CD4-positive, alpha-beta T cell treated with Interleukin-17A for 4 hours (primary cell): ENCODE results near the gene PCDHB5.
A peak's percentile ranks its signal among the peaks of the same experiment; 100 is the strongest.
"Not testable (repeated sequence)": the region's sequence is repeated elsewhere in the genome, so short reads cannot be mapped to it uniquely, and the experiment has no call there.

Experiments used
- DNase-seq: peaks from one replicate; pipeline ENCODE4 v3.0.0-alpha.2; 2020; ENCODE audit warnings: mixed read lengths

PCDHB5 gene

GRCh38 chr5:141135030-141135717, at the start of gene PCDHB5:
Gene PCDHB5, plus strand, starts transcription at chr5:141135206. Its CDS starts 229 bp downstream, at chr5:141135435.
- no peak for DNase-seq

DNA sequence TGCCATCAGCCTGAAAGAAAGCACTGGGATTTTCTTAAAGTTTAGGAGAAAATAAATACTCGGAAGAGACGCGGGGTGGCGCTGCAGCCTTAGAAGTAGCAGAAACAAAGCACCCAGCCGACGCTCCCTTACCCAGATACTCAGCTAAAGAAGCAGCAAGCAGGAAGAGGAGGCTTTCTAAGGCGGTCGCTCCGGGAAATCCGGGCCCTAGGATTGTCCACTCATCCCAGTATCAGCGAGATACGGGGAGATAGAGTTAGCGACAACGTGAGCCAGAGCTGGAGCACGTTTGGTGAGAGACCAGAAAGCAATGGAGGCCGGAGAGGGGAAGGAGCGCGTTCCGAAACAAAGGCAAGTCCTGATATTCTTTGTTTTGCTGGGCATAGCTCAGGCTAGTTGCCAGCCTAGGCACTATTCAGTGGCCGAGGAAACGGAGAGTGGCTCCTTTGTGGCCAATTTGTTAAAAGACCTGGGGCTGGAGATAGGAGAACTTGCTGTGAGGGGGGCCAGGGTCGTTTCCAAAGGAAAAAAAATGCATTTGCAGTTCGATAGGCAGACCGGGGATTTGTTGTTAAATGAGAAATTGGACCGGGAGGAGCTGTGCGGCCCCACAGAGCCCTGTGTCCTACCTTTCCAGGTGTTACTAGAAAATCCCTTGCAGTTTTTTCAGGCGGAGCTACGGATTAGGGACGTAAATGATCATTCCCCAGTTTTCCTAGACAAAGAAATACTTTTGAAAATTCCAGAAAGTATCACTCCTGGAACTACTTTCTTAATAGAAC, 40.3 kb upstream of the PCDHB5 start, which contains the start of gene PCDHB2:
Gene PCDHB2 (plus strand): TSS at position 135 of the 782 bp plus-strand sequence. CDS start 176 bp downstream, at position 311.
- DNase-seq = peak; percentile 4

DNA sequence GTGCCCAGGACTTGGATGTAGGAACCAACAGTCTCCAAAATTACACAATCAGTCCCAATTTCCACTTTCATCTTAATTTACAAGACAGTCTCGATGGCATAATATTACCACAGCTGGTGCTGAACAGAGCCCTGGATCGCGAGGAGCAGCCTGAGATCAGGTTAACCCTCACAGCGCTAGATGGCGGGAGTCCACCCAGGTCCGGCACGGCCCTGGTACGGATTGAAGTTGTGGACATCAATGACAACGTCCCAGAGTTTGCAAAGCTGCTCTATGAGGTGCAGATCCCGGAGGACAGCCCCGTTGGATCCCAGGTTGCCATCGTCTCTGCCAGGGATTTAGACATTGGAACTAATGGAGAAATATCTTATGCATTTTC, 39.8 kb upstream of the PCDHB5 start:
- DNase-seq = no peak

DNA sequence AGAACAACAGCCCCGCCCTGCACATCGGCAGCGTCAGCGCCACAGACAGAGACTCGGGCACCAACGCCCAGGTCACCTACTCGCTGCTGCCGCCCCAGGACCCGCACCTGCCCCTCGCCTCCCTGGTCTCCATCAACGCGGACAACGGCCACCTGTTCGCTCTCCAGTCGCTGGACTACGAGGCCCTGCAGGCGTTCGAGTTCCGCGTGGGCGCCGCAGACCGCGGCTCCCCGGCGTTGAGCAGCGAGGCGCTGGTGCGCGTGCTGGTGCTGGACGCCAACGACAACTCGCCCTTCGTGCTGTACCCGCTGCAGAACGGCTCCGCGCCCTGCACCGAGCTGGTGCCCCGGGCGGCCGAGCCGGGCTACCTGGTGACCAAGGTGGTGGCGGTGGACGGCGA, 38.8 kb upstream of the PCDHB5 start:
- DNase-seq = not testable (repeated sequence)

- not testable (repeated sequence) for DNase-seq
Observed at GRCh38 chr5:141096586-141096985, 38.4 kb upstream of the PCDHB5 start.

- peak; percentile 3 for DNase-seq
Observed at GRCh38 chr5:141100243-141100805, 34.7 kb upstream of the PCDHB5 start, which contains the start of gene PCDHB3. Gene PCDHB3, plus strand, starts transcription at chr5:141100473. Its CDS starts 177 bp downstream, at chr5:141100650.

DNA sequence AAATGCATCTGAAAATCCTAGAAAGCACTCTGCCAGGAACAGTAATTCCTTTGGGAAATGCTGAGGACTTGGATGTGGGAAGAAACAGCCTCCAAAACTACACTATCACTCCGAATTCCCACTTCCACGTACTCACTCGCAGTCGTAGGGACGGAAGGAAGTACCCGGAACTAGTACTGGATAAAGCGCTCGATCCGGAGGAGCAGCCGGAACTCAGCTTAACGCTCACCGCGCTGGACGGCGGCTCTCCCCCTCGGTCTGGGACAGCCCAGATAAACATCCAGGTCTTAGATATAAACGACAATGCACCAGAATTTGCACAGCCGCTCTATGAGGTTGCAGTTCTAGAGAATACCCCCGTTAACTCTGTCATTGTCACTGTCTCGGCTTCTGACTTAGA, 33.9 kb upstream of the PCDHB5 start:
- no peak for DNase-seq

DNA sequence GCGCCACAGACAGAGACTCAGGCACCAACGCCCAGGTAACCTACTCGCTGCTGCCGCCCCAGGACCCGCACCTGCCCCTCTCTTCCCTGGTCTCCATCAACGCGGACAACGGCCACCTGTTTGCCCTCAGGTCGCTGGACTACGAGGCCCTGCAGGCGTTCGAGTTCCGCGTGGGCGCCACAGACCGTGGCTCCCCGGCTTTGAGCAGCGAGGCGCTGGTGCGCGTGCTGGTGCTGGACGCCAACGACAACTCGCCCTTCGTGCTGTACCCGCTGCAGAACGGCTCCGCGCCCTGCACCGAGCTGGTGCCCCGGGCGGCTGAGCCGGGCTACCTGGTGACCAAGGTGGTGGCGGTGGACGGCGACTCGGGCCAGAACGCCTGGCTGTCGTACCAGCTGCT, 32.9 kb upstream of the PCDHB5 start:
- DNase-seq = not testable (repeated sequence)

DNA sequence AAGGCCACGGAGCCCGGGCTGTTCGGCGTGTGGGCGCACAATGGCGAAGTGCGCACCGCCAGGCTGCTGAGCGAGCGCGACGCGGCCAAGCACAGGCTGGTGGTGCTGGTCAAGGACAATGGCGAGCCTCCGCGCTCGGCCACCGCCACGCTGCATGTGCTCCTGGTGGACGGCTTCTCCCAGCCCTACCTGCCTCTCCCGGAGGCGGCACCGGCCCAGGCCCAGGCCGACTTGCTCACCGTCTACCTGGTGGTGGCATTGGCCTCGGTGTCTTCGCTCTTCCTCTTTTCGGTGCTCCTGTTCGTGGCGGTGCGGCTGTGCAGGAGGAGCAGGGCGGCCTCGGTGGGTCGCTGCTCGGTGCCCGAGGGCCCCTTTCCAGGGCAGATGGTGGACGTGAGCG, 32.5 kb upstream of the PCDHB5 start:
- DNase-seq = not testable (repeated sequence)

GRCh38 chr5:141105350-141105749, 29.7 kb upstream of the PCDHB5 start:
- DNase-seq = no peak

GRCh38 chr5:141119250-141119649, 15.8 kb upstream of the PCDHB5 start:
- no peak for DNase-seq

- DNase-seq = peak; percentile 9
Observed at GRCh38 chr5:141121563-141121962, 13.4 kb upstream of the PCDHB5 start, which contains the start of gene PCDHB4. Gene PCDHB4, plus strand, starts transcription at chr5:141121818. Its CDS starts 181 bp downstream, at chr5:141121999.

DNA sequence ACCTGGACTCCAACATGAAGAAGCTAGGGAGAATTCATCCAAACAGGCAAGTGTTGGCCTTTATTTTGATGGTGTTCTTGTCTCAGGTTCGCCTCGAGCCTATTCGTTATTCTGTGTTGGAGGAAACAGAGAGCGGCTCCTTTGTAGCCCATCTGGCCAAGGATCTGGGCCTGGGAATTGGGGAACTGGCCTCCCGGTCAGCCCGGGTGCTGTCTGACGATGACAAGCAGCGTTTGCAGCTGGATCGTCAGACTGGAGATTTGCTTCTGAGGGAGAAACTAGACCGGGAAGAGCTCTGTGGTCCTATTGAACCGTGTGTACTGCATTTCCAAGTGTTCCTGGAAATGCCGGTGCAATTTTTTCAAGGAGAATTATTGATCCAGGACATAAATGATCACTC, 13.0 kb upstream of the PCDHB5 start:
- DNase-seq = no peak

DNA sequence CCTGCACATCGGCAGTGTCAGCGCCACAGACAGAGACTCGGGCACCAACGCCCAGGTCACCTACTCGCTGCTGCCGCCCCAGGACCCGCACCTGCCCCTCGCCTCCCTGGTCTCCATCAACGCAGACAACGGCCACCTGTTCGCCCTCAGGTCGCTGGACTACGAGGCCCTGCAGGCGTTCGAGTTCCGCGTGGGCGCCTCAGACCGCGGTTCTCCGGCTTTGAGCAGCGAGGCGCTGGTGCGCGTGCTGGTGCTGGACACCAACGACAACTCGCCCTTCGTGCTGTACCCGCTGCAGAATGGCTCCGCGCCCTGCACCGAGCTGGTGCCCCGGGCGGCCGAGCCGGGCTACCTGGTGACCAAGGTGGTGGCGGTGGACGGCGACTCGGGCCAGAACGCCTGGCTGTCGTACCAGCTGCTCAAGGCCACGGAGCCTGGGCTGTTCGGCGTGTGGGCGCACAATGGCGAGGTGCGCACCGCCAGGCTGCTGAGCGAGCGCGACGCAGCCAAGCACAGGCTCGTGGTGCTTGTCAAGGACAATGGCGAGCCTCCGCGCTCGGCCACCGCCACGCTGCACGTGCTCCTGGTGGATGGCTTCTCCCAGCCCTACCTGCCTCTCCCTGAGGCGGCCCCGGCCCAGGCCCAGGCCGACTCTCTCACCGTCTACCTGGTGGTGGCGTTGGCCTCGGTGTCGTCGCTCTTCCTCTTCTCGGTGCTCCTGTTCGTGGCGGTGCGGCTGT, 11.4 kb upstream of the PCDHB5 start:
- not testable (repeated sequence) for DNase-seq

DNA sequence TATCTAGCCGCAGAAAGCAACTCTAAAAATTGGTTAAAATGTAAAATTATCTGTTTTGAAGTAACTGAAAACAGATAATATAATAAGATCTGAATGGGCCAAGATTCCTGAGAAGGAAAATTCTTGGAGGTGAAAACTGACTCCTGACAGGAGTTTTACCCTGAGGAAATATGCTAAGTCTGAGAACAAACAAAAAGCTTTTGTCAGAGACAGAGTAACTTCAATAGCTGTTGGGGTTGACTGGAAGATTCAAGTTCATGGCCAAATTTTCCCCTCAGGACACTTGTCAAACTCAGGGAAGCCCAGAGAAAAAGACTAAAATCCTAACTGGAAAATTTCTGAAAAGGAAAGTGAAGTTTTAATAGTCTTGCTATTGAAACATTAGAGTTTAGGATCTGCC, 7.7 kb upstream of the PCDHB5 start:
- no peak for DNase-seq

DNA sequence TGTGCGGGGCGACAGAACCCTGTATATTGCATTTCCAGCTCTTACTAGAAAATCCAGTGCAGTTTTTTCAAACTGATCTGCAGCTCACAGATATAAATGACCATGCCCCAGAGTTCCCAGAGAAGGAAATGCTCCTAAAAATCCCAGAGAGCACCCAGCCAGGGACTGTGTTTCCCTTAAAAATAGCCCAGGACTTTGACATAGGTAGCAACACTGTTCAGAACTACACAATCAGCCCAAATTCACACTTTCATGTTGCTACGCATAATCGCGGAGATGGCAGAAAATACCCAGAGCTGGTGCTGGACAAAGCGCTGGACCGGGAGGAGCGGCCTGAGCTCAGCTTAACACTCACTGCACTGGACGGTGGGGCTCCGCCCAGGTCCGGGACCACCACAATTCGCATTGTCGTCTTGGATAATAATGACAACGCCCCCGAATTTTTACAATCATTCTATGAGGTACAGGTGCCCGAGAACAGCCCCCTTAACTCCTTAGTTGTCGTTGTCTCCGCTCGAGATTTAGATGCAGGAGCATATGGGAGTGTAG, 786 bp downstream of the PCDHB5 start:
- no peak for DNase-seq

DNA sequence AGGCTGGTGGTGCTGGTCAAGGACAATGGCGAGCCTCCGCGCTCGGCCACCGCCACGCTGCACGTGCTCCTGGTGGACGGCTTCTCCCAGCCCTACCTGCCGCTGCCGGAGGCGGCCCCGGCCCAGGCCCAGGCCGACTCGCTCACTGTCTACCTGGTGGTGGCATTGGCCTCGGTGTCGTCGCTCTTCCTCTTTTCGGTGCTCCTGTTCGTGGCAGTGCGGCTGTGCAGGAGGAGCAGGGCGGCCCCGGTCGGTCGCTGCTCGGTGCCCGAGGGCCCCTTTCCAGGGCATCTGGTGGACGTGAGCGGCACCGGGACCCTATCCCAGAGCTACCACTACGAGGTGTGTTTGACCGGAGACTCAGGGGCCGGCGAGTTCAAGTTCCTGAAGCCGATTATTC, 2.3 kb downstream of the PCDHB5 start:
- DNase-seq = not testable (repeated sequence)

DNA sequence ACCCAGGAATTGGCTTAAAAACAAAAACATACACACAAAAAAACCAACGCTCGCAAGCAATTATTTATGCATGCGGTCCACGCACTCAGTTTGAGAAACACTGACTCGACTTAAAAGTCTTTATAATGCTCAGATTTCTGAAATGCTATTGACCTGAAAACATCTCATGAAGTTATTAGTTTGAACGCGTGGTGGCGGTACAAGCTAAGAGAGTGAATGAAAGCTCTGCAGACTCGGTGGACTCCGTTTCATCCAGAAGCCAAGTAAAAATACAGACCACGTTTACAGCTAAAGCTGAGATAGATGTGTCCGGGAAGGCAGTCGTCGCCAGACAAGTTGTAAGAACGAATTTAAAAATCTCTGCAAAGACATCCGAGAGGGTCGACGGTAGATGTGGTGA, 14.8 kb downstream of the PCDHB5 start, which contains the start of gene PCDHB6:
Gene PCDHB6 (plus strand): TSS at position 246 of the 400 bp plus-strand sequence. CDS start 201 bp downstream, outside the sequence.
- DNase-seq = no peak

DNA sequence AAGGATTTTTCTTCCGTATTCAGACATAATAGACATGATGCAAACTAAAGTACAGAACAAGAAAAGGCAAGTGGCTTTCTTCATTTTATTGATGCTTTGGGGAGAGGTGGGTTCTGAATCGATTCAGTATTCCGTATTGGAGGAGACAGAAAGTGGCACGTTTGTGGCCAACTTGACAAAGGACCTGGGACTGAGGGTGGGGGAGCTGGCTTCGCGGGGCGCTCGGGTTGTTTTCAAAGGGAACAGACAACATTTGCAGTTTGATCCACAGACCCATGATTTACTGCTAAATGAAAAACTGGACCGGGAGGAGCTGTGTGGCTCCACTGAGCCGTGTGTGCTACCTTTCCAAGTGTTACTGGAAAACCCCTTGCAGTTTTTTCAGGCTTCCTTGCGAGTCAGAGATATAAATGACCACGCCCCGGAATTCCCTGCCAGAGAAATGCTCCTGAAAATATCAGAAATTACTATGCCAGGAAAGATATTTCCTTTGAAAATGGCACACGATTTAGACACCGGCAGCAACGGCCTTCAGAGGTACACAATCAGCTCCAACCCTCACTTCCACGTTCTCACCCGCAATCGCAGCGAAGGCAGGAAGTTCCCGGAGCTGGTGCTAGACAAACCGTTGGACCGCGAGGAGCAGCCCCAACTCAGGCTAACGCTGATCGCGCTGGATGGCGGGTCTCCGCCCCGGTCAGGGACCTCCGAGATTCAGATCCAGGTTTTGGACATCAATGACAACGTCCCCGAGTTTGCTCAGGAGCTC, 15.4 kb downstream of the PCDHB5 start:
- DNase-seq = no peak

- no peak for DNase-seq
Observed at GRCh38 chr5:141150993-141151325, 16.0 kb downstream of the PCDHB5 start.

DNA sequence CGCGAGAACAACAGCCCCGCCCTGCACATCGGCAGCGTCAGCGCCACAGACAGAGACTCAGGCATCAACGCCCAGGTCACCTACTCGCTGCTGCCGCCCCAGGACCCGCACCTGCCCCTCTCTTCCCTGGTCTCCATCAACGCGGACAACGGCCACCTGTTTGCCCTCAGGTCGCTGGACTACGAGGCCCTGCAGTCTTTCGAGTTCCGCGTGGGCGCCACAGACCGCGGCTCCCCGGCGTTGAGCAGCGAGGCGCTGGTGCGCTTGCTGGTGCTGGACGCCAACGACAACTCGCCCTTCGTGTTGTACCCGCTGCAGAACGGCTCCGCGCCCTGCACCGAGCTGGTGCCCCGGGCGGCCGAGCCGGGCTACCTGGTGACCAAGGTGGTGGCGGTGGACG, 16.6 kb downstream of the PCDHB5 start:
- DNase-seq = not testable (repeated sequence)

DNA sequence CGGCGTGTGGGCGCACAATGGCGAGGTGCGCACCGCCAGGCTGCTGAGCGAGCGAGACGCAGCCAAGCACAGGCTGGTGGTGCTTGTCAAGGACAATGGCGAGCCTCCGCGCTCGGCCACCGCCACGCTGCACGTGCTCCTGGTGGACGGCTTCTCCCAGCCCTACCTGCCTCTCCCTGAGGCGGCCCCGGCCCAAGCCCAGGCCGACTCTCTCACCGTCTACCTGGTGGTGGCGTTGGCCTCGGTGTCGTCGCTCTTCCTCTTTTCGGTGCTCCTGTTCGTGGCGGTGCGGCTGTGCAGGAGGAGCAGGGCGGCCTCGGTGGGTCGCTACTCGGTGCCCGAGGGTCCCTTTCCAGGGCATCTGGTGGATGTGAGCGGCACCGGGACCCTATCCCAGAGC, 17.1 kb downstream of the PCDHB5 start:
- DNase-seq = not testable (repeated sequence)
